B cell (primary cell): ENCODE results near the gene PDSS1. TPM values are rescaled to one million over a fixed set of nuclear protein-coding genes. Genes with fewer than 3 reads are reported as not detected.

Source experiments
- ATAC-seq: fragments of 200-7000 bp; cut with Tn5 transposase; one replicate; pipeline ENCODE4 v1.10.0; 2021; ENCODE audit warnings: low read depth, mild to moderate bottlenecking, moderate number of reproducible peaks, moderate library complexity
- CTCF ChIA-PET: fragments of 350-600 bp; sonication (Branson Sonifier 250); formaldehyde crosslinking; loops from one replicate; lab custom pipeline; 2021; ENCODE audit warnings: antibody characterized with exemption, inconsistent platforms; lab: Charles Lee
- POLR2A ChIA-PET: fragments of 350-600 bp; sonication (Branson Sonifier 250); formaldehyde crosslinking; loops from one replicate; lab custom pipeline; 2021; ENCODE audit warnings: antibody characterized with exemption; lab: Charles Lee
- DNase-seq: peaks from one replicate; pipeline ENCODE4 v3.0.0; 2013
- H2AFZ ChIP-seq: 2 replicates; pipeline ENCODE4 v1.6.1; 2012; ENCODE audit warnings: mild to moderate bottlenecking, low read depth, low read length; ENCODE audit not compliant: insufficient read depth, poor library complexity, severe bottlenecking
- H3K27ac ChIP-seq, 2 donors: 1 replicate in 1 of 2; 2 replicates in 1 of 2; pipeline ENCODE4 v1.5.1; 2012 to 2013; ENCODE audit warnings: low read length in 2 of 2, mild to moderate bottlenecking in 2 of 2, moderate library complexity in 1 of 2
- H3K27me3 ChIP-seq, 4 experiments: fragments of 200-600 bp in 1 of 4; sonication (generic) in 1 of 4; replicated peaks in 1 of 4; 1 replicate in 2 of 4; 2 replicates in 2 of 4; pipeline versions ENCODE4 v1.6.1 to v1.7.0; 2013 to 2016; ENCODE audit warnings: low read length in 3 of 4, mild to moderate bottlenecking in 2 of 4, mixed read lengths in 1 of 4, moderate library complexity in 1 of 4; ENCODE audit not compliant: insufficient read depth in 4 of 4, control insufficient read depth in 3 of 4; ENCODE audit errors: control extremely low read depth in 1 of 4
- H3K36me3 ChIP-seq, 2 experiments: replicated peaks in 1 of 2; 1 replicate in 1 of 2; 2 replicates in 1 of 2; pipeline versions ENCODE4 v1.6.1 to v1.7.1; 2013; ENCODE audit warnings: low read length in 1 of 2; ENCODE audit not compliant: insufficient read depth in 2 of 2, control insufficient read depth in 1 of 2; ENCODE audit errors: control extremely low read depth in 1 of 2, extremely low read depth in 1 of 2
- H3K4me1 ChIP-seq, 2 donors: fragments of 200-600 bp in 1 of 2; sonication (generic) in 1 of 2; 1 replicate in 1 of 2; 2 replicates in 1 of 2; pipeline versions ENCODE4 v1.5.1 to v1.6.1; 2013 to 2017; ENCODE audit warnings: low read length in 2 of 2; ENCODE audit not compliant: control insufficient read depth in 2 of 2, insufficient read depth in 2 of 2
- H3K4me2 ChIP-seq: replicated peaks from 2 replicates; pipeline ENCODE3; 2012; ENCODE audit warnings: mild to moderate bottlenecking, low read depth, low read length; ENCODE audit not compliant: poor library complexity, severe bottlenecking
- H3K4me3 ChIP-seq, 5 experiments: fragments of 200-600 bp in 1 of 5; sonication (generic) in 1 of 5; 1 replicate in 3 of 5; 2 replicates in 2 of 5; pipeline versions ENCODE4 v1.5.1 to v1.7.0; 2011 to 2016; ENCODE audit warnings: low read length in 4 of 5, mild to moderate bottlenecking in 4 of 5, low read depth in 2 of 5, control low read depth in 1 of 5, moderate library complexity in 1 of 5; ENCODE audit not compliant: insufficient read depth in 1 of 5; ENCODE audit errors: control extremely low read depth in 1 of 5, extremely low read depth in 1 of 5
- H3K79me2 ChIP-seq: fragments of 200-600 bp; sonication (generic); one replicate; pipeline ENCODE4 v1.6.0; 2016; ENCODE audit warnings: low read length; ENCODE audit not compliant: control insufficient read depth, insufficient read depth
- H3K9ac ChIP-seq: fragments of 200-600 bp; sonication (generic); 2 replicates; pipeline ENCODE4 v1.6.1; 2017; ENCODE audit warnings: mild to moderate bottlenecking, low read length, moderate library complexity
- H3K9me3 ChIP-seq, 3 donors: one replicate each; pipeline versions ENCODE4 v1.6.1 to v1.7.1; 2013; ENCODE audit warnings: low read length in 2 of 3; ENCODE audit not compliant: control insufficient read depth in 2 of 3, insufficient read depth in 1 of 3; ENCODE audit errors: control extremely low read depth in 1 of 3
- H4K20me1 ChIP-seq: 2 replicates; pipeline ENCODE4 v1.6.0; 2012; ENCODE audit warnings: mild to moderate bottlenecking, low read length; ENCODE audit not compliant: insufficient read depth, control insufficient read depth, poor library complexity, severe bottlenecking
- H3K27ac Mint-ChIP-seq: one replicate; pipeline ENCODE4 v1.8.0; 2021; ENCODE audit warnings: mixed read lengths
- H3K27me3 Mint-ChIP-seq: one replicate; pipeline ENCODE4 v1.8.0; 2021; ENCODE audit warnings: mixed read lengths
- H3K4me1 Mint-ChIP-seq: one replicate; pipeline ENCODE4 v1.8.0; 2021; ENCODE audit warnings: mixed read lengths
- H3K4me3 Mint-ChIP-seq: one replicate; pipeline ENCODE4 v1.8.0; 2021; ENCODE audit warnings: mixed read lengths
- H3K9me3 Mint-ChIP-seq: one replicate; pipeline ENCODE4 v1.8.0; 2022; ENCODE audit warnings: mixed read lengths; ENCODE audit not compliant: insufficient read depth
- CTCF ChIP-seq: fragments of 200-600 bp; IDR thresholded peaks from one replicate; pipeline ENCODE4 v1.8.0; 2022; ENCODE audit warnings: antibody characterized with exemption, mild to moderate bottlenecking
- EZH2 ChIP-seq: IDR thresholded peaks from 2 replicates; pipeline ENCODE4 v1.6.1; 2012; ENCODE audit warnings: borderline replicate concordance, low read depth, mild to moderate bottlenecking, moderate library complexity, low read length; ENCODE audit not compliant: insufficient read depth, poor library complexity, severe bottlenecking
- WGBS: methylation state at CpG from one replicate; pipeline ENCODE4 v1.1.5; 2013; ENCODE audit warnings: missing lambda C conversion rate; ENCODE audit not compliant: insufficient coverage; 5-methylcytosine and 5-hydroxymethylcytosine counted together
- intact Hi-C: fragments of 100-400 bp; cut with micrococcal nuclease; formaldehyde crosslinking; loops from one replicate; pipeline ENCODE4 v1.10.0; 2022
- polyA plus RNA-seq: library from polyadenylated mRNA; depleted of rRNA; stranded (reverse); fragments of >200 nt; gene quantifications from 2 replicates; pipeline ENCODE4 v1.2.3, GENCODE V29; 2012
- total RNA-seq, 2 donors: library from RNA; stranded (reverse); fragments of 120-200 nt in 1 of 2; gene quantifications; 1 replicate in 1 of 2; 2 replicates in 1 of 2; pipeline versions ENCODE4 v1.2.3 to v1.2.4, GENCODE V29; 2013 to 2022

The PDSS1 gene
- total and polyA plus RNA-seq, 2 donors (not counting 1 experiment from before 2014, with no cell fraction given), result 3.6 to 4.7 TPM

- H3K4me3 ChIP-seq, result no peak overlapping the region
- no peak overlapping the region for H3K4me3 Mint-ChIP-seq
- H2AFZ ChIP-seq, result no peak overlapping the region
- WGBS, result 100% methylated on average over 2 of the region's 10 CpGs
- H3K9ac ChIP-seq, result no peak overlapping the region
- no peaks in the 10 kb centered on the region for H3K27me3 ChIP-seq
- no peaks in the 10 kb centered on the region for H3K4me1 ChIP-seq
- no peaks in the 10 kb centered on the region for H3K79me2 ChIP-seq
- H3K9me3 Mint-ChIP-seq, result no peaks in the 10 kb centered on the region
- H3K27ac ChIP-seq, result no peak overlapping the region
- ATAC-seq (no peak), DNase-seq (no peak)
- TF ChIP-seq EZH2, result no peak
- no peak for TF ChIP-seq CTCF
- no peaks in the 10 kb centered on the region for H4K20me1 ChIP-seq
- H3K27ac Mint-ChIP-seq, result no peak overlapping the region
- no peaks in the 10 kb centered on the region for H3K9me3 ChIP-seq
- intact Hi-C loops, result no loop called here
- H3K4me1 Mint-ChIP-seq, result no peaks in the 10 kb centered on the region
- no peak overlapping the region for H3K4me2 ChIP-seq
- peaks cover 1 to 21% of the 10 kb centered on the region in 2 experiments for H3K36me3 ChIP-seq
- CTCF ChIA-PET, result interaction anchor here (0.5 to 2.4 kb wide), 4 partner anchors 19 to 382 kb away, joined by 3 to 8 read pairs (median 6); no protein-coding TSS in a partner anchor
- no peaks in the 10 kb centered on the region for H3K27me3 Mint-ChIP-seq
- POLR2A ChIA-PET, result no interaction called here
Observed at GRCh38 chr10:26706936-26707335, 9.4 kb downstream of the PDSS1 start.

- H3K4me1 ChIP-seq, result no peaks in the 10 kb centered on the region
- no peak overlapping the region for H3K4me2 ChIP-seq
- no peak for TF ChIP-seq CTCF
- TF ChIP-seq EZH2, result no peak
- POLR2A ChIA-PET, result no interaction called here
- no peak overlapping the region for H3K9ac ChIP-seq
- H3K79me2 ChIP-seq, result no peaks in the 10 kb centered on the region
- H2AFZ ChIP-seq, result no peak overlapping the region
- H3K9me3 ChIP-seq, result no peaks in the 10 kb centered on the region
- H3K4me3 Mint-ChIP-seq, result no peak overlapping the region
- ATAC-seq, result no peak
- no peak overlapping the region for H3K4me3 ChIP-seq
- no peaks in the 10 kb centered on the region for H3K9me3 Mint-ChIP-seq
- H3K4me1 Mint-ChIP-seq, result no peaks in the 10 kb centered on the region
- H3K36me3 ChIP-seq, result peaks cover 1 to 17% of the 10 kb centered on the region in 2 experiments
- H3K27me3 ChIP-seq, result no peaks in the 10 kb centered on the region
- H4K20me1 ChIP-seq, result no peaks in the 10 kb centered on the region
- intact Hi-C loops, result no loop called here
- no CpG with 5 or more reads among the region's 5 CpGs for WGBS
- no peak for DNase-seq
- H3K27ac ChIP-seq, result no peak overlapping the region
- CTCF ChIA-PET, result no interaction called here
- H3K27me3 Mint-ChIP-seq, result no peaks in the 10 kb centered on the region
- H3K27ac Mint-ChIP-seq, result no peak overlapping the region
Observed at GRCh38 chr10:26711324-26711723, 13.8 kb downstream of the PDSS1 start.
